OCI-LY1 (cell line): Measurements from ENCODE around the gene GPR33.

Source experiments
- EZH2 ChIP-seq: fragments of 200-600 bp; sonication (generic), shearing (Covaris generic); IDR thresholded peaks from 2 replicates; pipeline ENCODE4 v1.8.0; 2017; ENCODE audit warnings: borderline replicate concordance, mixed run types, mild to moderate bottlenecking, antibody characterized with exemption, low read length, moderate library complexity, mixed read lengths
- TF ChIP-seq, protein P1 (sequence below): fragments of 200-600 bp; sonication (generic), shearing (Covaris generic); IDR thresholded peaks from 2 replicates; pipeline ENCODE4 v1.5.1; 2017; ENCODE audit warnings: mild to moderate bottlenecking, antibody characterized with exemption, low read length, moderate library complexity, mixed read lengths

DNA sequence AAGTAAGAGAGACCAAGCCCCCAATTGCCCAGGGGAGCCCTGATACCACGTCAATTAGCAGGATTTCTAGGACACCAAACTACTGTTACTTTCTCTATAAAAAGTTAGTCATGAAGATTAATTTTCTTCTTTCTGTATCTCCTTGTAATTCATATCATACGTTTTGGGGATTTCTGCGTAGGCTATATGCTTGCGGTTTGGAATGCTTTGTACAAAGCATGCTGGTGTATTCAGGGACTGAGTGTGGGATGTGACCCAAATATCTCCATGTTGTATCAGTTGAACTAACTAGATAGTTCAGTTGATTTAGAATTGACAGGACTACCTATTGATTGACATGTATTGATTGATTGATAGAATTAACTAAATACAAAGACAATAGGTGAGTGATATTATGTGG is 7.7 kb downstream of the GPR33 start:
- TF ChIP-seq EZH2 = no peak
- TF ChIP-seq, protein P1, sequence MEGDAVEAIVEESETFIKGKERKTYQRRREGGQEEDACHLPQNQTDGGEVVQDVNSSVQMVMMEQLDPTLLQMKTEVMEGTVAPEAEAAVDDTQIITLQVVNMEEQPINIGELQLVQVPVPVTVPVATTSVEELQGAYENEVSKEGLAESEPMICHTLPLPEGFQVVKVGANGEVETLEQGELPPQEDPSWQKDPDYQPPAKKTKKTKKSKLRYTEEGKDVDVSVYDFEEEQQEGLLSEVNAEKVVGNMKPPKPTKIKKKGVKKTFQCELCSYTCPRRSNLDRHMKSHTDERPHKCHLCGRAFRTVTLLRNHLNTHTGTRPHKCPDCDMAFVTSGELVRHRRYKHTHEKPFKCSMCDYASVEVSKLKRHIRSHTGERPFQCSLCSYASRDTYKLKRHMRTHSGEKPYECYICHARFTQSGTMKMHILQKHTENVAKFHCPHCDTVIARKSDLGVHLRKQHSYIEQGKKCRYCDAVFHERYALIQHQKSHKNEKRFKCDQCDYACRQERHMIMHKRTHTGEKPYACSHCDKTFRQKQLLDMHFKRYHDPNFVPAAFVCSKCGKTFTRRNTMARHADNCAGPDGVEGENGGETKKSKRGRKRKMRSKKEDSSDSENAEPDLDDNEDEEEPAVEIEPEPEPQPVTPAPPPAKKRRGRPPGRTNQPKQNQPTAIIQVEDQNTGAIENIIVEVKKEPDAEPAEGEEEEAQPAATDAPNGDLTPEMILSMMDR = no peak
